ENCODE measurements around the gene SEC63.

- TF ChIP-seq TAF1 (IDR thresholded peaks at IDR 0.05; ENCODE audit: borderline replicate concordance, insufficient read depth, low read length), result no peak
- no peak for TF ChIP-seq POLR2AphosphoS5 (IDR thresholded peaks at IDR 0.05; ENCODE audit: low read depth, low read length)
- no peak for TF ChIP-seq SIN3A (IDR thresholded peaks at IDR 0.05; ENCODE audit: borderline replicate concordance, insufficient read depth, low read length)
- TF ChIP-seq REST (IDR thresholded peaks at IDR 0.05; ENCODE audit: insufficient read depth in 1 of 2, low read depth in 2 of 2, low read length in 2 of 2), result no peak
- no peak for TF ChIP-seq FOXP2 (optimal IDR thresholded peaks at IDR 0.05; ENCODE audit: borderline replicate concordance, extremely low read depth, extremely low read length, insufficient read depth)
Measured at GRCh38 chr6:107942142-107942541, 15.9 kb downstream of the SEC63 start.
